ENCODE results near the gene TRIM67.
"Not testable (repeated sequence)": the region's sequence is repeated elsewhere in the genome, so short reads cannot be mapped to it uniquely, and the experiment has no call there.

The TRIM67 gene

GRCh38 chr1:231161667-231162296 lies at the start of gene TRIM67:
TRIM67 (plus strand) TSS chr1:231162058; CDS start chr1:231162970, 912 bp downstream.
- peak in 13 of 51 donors; percentile 12 to 51 (median 30) for DNase-seq

GRCh38 chr1:231116738-231117137 lies 45.1 kb upstream of the TRIM67 start:
- no peak for DNase-seq

GRCh38 chr1:231118704-231119453 lies 43.0 kb upstream of the TRIM67 start:
- no peak for DNase-seq

- no peak for DNase-seq
Measured at GRCh38 chr1:231121533-231121932, 40.3 kb upstream of the TRIM67 start.

GRCh38 chr1:231122143-231122542 lies 39.7 kb upstream of the TRIM67 start:
- DNase-seq = no peak

- peak in 18 of 51 donors; percentile 1 to 60 (median 20) for DNase-seq
Measured at GRCh38 chr1:231124746-231125145, 37.1 kb upstream of the TRIM67 start.

GRCh38 chr1:231125972-231126580 lies 35.8 kb upstream of the TRIM67 start:
- DNase-seq = no peak

- not testable (repeated sequence) for DNase-seq
Measured at GRCh38 chr1:231127106-231127505, 34.8 kb upstream of the TRIM67 start.

GRCh38 chr1:231128471-231128870 lies 33.4 kb upstream of the TRIM67 start:
- not testable (repeated sequence) for DNase-seq

GRCh38 chr1:231130544-231130943 lies 31.3 kb upstream of the TRIM67 start:
- no peak for DNase-seq

- not testable (repeated sequence) for DNase-seq
Measured at GRCh38 chr1:231132591-231132990, 29.3 kb upstream of the TRIM67 start.

- DNase-seq = no peak
Measured at GRCh38 chr1:231134624-231135023, 27.2 kb upstream of the TRIM67 start.

GRCh38 chr1:231138236-231138635 lies 23.6 kb upstream of the TRIM67 start:
- no peak for DNase-seq

GRCh38 chr1:231139125-231139649 lies 22.7 kb upstream of the TRIM67 start:
- no peak for DNase-seq

GRCh38 chr1:231139659-231140654 lies 21.9 kb upstream of the TRIM67 start:
- no peak for DNase-seq

GRCh38 chr1:231144416-231145193 lies 17.3 kb upstream of the TRIM67 start:
- DNase-seq = no peak

GRCh38 chr1:231147896-231148295 lies 14.0 kb upstream of the TRIM67 start:
- DNase-seq = no peak

- no peak for DNase-seq
Measured at GRCh38 chr1:231151811-231152210, 10.0 kb upstream of the TRIM67 start.

GRCh38 chr1:231153726-231154125 lies 8.1 kb upstream of the TRIM67 start:
- DNase-seq = no peak

- no peak for DNase-seq
Measured at GRCh38 chr1:231155808-231156207, 6.0 kb upstream of the TRIM67 start.

Measured in hypothalamus (tissue), 51 donors.